GM12875 (cell line): ENCODE data around the gene CD80.
"Not testable (repeated sequence)": the region's sequence is repeated elsewhere in the genome, so short reads cannot be mapped to it uniquely, and the experiment has no call there.

Experiments
- H3K4me3 ChIP-seq: one replicate; pipeline ENCODE4 v1.5.1; 2011; ENCODE audit warnings: low read depth, low read length, control low read depth
- CTCF ChIP-seq: IDR thresholded peaks from 2 replicates; pipeline ENCODE4 v1.5.1; 2011; ENCODE audit warnings: low read depth, mild to moderate bottlenecking, control low read depth, inconsistent platforms, low read length, moderate library complexity, borderline replicate concordance; ENCODE audit not compliant: insufficient read depth

The CD80 gene

GRCh38 chr3:119599558-119600174 is 40.3 kb upstream of the CD80 start:
- no peak for TF ChIP-seq CTCF
- peak overlapping the region; percentile 41 for H3K4me3 ChIP-seq

- TF ChIP-seq CTCF: no peak
- H3K4me3 ChIP-seq: peak overlapping the region; percentile 34
These were observed 39.1 kb upstream of the CD80 start for GRCh38 chr3:119598410-119599098.

GRCh38 chr3:119597548-119598288 is 38.3 kb upstream of the CD80 start, which contains the start of gene PLA1A:
Gene PLA1A, plus strand, starts transcription at chr3:119597885. Its CDS starts 29 bp downstream, at chr3:119597914.
- no peak within 1 kb of the TSS for H3K4me3 ChIP-seq
- TF ChIP-seq CTCF: no peak

GRCh38 chr3:119596398-119596797 is 37.0 kb upstream of the CD80 start:
- no peak overlapping the region for H3K4me3 ChIP-seq
- TF ChIP-seq CTCF: no peak

- TF ChIP-seq CTCF: no peak
- H3K4me3 ChIP-seq: no peak overlapping the region
These were observed 36.4 kb upstream of the CD80 start for GRCh38 chr3:119595639-119596334.

GRCh38 chr3:119594929-119595328 is 35.5 kb upstream of the CD80 start:
- not testable (repeated sequence) for H3K4me3 ChIP-seq

- no peak overlapping the region for H3K4me3 ChIP-seq
- no peak for TF ChIP-seq CTCF
These were observed 34.7 kb upstream of the CD80 start for GRCh38 chr3:119594066-119594465.
